Smooth muscle cell (in vitro differentiated cells): Measurements from ENCODE around the gene CTNNA3. TPM values are rescaled to one million over a fixed set of nuclear protein-coding genes. Genes with fewer than 3 reads are reported as not detected.
"Not testable (repeated sequence)": the region's sequence is repeated elsewhere in the genome, so short reads cannot be mapped to it uniquely, and the experiment has no call there.

Source experiments
- DNase-seq: peaks from one replicate; lab custom pipeline; 2025; ENCODE audit not compliant: unreplicated experiment; lab: John Stamatoyannopoulos, UW
- H2AFZ ChIP-seq: fragments of 200-600 bp; sonication (generic); 2 replicates; pipeline ENCODE4 v1.6.0; 2016; ENCODE audit warnings: antibody characterized with exemption, low read depth, mild to moderate bottlenecking
- H3F3A ChIP-seq: fragments of 200-600 bp; sonication (generic); 2 replicates; pipeline ENCODE4 v1.6.0; 2017; ENCODE audit warnings: antibody characterized with exemption, low read depth
- H3K27ac ChIP-seq: fragments of 200-600 bp; sonication (generic); 2 replicates; pipeline ENCODE4 v1.5.1; 2016; ENCODE audit warnings: low read depth, mild to moderate bottlenecking
- H3K27me3 ChIP-seq: fragments of 200-600 bp; sonication (generic); 2 replicates; pipeline ENCODE4 v1.6.1; 2016; ENCODE audit warnings: low read depth, mild to moderate bottlenecking
- H3K36me3 ChIP-seq: fragments of 200-600 bp; sonication (generic); 2 replicates; pipeline ENCODE4 v1.5.1; 2016; ENCODE audit warnings: low read depth
- H3K4me1 ChIP-seq: fragments of 200-600 bp; sonication (generic); 2 replicates; pipeline ENCODE4 v1.5.1; 2016; ENCODE audit warnings: low read depth
- H3K4me2 ChIP-seq: fragments of 200-600 bp; sonication (generic); 2 replicates; pipeline ENCODE4 v1.6.0; 2016; ENCODE audit warnings: mild to moderate bottlenecking
- H3K4me3 ChIP-seq: fragments of 200-600 bp; sonication (generic); 2 replicates; pipeline ENCODE4 v1.5.1; 2016; ENCODE audit warnings: mild to moderate bottlenecking
- H3K79me2 ChIP-seq: fragments of 200-600 bp; sonication (generic); 2 replicates; pipeline ENCODE4 v1.6.0; 2016; ENCODE audit warnings: low read depth, mild to moderate bottlenecking
- H3K9ac ChIP-seq: fragments of 200-600 bp; sonication (generic); 2 replicates; pipeline ENCODE4 v1.6.0; 2016; ENCODE audit warnings: low read depth
- H3K9me3 ChIP-seq: fragments of 200-600 bp; sonication (generic); replicated peaks from 2 replicates; pipeline ENCODE4 v1.5.1; 2016; ENCODE audit warnings: low read depth
- H4K20me1 ChIP-seq: fragments of 200-600 bp; sonication (generic); 2 replicates; pipeline ENCODE4 v1.6.0; 2016; ENCODE audit warnings: low read depth
- WGBS: methylation state at CpG from one replicate; pipeline ENCODE4 v1.1.7; 2016; ENCODE audit warnings: low lambda C conversion rate; 5-methylcytosine and 5-hydroxymethylcytosine counted together
- polyA plus RNA-seq: library from polyadenylated mRNA; unstranded; fragments of >200 nt; fragmentation: Nextera tagmentation; extraction: Ambion mirVana; gene quantifications from 2 replicates; pipeline ENCODE4 v1.2.1, GENCODE V29; 2016
- total RNA-seq: library from RNA; depleted of rRNA; stranded (reverse); fragments of >200 nt; gene quantifications from 2 replicates; pipeline ENCODE4 v1.2.3, GENCODE V29; 2014
- TF ChIP-seq, protein P1 (sequence below): fragments of 200-600 bp; sonication (generic); IDR thresholded peaks from 2 replicates; pipeline ENCODE4 v1.5.1; 2017; ENCODE audit warnings: borderline replicate concordance, mild to moderate bottlenecking, antibody characterized with exemption; ENCODE audit not compliant: insufficient read depth, poor library complexity, severe bottlenecking

The CTNNA3 gene
- total and polyA plus RNA-seq, 2 experiments from 2014 or later, result 1.3 TPM; not detected in 1

DNA sequence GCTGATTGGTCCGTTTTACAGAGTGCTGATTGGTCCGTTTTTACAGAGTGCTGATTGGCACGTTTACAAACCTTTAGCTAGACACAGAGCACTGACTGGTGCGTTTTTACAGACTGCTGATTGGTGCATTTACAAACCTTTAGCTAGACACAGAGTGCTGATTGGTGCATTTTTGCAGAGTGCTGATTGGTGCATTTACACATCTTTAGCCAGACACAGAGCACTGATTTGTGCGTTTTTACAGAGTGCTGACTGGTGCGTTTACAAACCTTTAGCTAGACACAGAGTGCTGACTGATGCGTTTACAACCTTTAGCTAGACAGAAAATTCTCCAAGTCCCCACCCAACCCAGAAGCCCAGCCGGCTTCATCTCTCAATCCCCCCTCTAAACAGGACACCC lies 11.9 kb downstream of the CTNNA3 start:
- H3K4me1 ChIP-seq, H3K4me3 ChIP-seq, H3K9ac ChIP-seq, H3K36me3 ChIP-seq, H3K27me3 ChIP-seq, DNase-seq, H2AFZ ChIP-seq, H3K4me2 ChIP-seq, H3K9me3 ChIP-seq, H3K79me2 ChIP-seq, H3F3A ChIP-seq, H3K27ac ChIP-seq, H4K20me1 ChIP-seq: not testable (repeated sequence)
- WGBS, result 91% methylated on average over 8 of the region's 8 CpGs

DNA sequence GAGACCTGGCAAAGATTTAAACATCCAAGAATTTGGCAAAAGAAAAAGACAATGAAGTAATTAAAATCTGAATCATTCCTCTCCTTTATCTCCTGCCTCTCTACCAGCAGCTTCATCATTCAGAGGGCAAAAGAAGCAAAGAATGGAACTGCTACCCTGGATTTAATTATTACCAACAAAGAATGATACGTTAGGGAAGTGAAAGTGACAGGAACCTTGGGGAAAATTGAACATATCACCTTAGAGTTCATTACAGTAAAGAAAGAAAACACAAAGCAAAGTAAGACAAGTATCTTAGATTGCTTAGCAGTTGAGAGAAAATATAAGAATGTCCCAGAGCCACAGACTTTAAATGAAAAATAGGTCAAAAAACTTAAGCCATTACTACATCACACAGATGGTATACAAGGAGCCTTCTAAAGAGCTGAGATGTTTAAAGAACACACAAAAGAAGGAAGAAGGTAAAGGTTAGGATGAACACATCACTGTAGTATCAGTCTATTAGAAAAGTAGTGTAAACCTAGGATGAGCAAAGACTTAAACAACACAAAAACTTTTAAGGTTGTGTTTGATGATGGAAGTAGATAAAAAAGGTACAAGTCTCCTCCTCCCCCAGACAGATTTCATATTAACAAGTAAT lies 17.5 kb downstream of the CTNNA3 start:
- no peak overlapping the region for H3K4me3 ChIP-seq
- H2AFZ ChIP-seq, result no peak overlapping the region
- no peaks in the 10 kb centered on the region for H3K36me3 ChIP-seq
- no peak overlapping the region for H3K9ac ChIP-seq
- no peaks in the 10 kb centered on the region for H3K79me2 ChIP-seq
- no peak for DNase-seq
- no peaks in the 10 kb centered on the region for H4K20me1 ChIP-seq
- H3K4me2 ChIP-seq, result no peak overlapping the region
- WGBS, result 94% methylated on average over 1 of the region's 1 CpG
- peaks cover 9% of the 10 kb centered on the region for H3K4me1 ChIP-seq
- H3K27me3 ChIP-seq, result no peaks in the 10 kb centered on the region
- no peaks in the 10 kb centered on the region for H3F3A ChIP-seq
- H3K27ac ChIP-seq, result no peak overlapping the region
- TF ChIP-seq, protein P1, sequence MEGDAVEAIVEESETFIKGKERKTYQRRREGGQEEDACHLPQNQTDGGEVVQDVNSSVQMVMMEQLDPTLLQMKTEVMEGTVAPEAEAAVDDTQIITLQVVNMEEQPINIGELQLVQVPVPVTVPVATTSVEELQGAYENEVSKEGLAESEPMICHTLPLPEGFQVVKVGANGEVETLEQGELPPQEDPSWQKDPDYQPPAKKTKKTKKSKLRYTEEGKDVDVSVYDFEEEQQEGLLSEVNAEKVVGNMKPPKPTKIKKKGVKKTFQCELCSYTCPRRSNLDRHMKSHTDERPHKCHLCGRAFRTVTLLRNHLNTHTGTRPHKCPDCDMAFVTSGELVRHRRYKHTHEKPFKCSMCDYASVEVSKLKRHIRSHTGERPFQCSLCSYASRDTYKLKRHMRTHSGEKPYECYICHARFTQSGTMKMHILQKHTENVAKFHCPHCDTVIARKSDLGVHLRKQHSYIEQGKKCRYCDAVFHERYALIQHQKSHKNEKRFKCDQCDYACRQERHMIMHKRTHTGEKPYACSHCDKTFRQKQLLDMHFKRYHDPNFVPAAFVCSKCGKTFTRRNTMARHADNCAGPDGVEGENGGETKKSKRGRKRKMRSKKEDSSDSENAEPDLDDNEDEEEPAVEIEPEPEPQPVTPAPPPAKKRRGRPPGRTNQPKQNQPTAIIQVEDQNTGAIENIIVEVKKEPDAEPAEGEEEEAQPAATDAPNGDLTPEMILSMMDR, result no peak
- no peaks in the 10 kb centered on the region for H3K9me3 ChIP-seq

DNA sequence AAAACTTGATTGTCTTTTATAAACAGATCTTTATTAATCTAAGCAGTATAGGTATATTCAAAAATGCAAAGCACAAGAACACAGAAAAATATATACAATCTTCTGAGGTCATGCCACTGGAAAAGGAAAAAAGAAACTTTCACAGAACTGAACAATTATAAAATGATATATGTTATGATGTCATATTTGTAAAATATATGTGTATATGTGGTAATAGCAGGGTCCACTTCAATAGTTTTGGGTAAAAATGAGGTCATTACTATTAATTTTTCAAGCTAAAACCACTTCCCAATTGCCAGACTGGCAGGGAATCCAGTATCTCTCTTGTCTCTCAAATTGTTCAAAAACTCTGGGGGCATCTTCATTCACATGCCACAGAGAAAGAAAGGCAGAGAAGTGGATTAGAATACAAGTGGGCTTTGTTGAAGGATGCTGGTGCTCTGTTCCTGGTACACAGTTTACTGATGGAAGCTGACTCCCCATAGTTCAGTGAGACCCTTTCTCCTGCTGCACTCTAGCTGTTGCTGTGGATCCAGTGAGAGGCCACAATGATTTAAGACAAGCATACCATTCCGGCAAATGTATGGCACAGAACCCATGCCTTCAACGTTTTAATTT lies 19.7 kb downstream of the CTNNA3 start:
- H2AFZ ChIP-seq, result no peak overlapping the region
- WGBS, result 77% methylated on average over 2 of the region's 2 CpGs
- peaks cover 9% of the 10 kb centered on the region for H3K4me1 ChIP-seq
- H3K9ac ChIP-seq, result no peak overlapping the region
- no peak overlapping the region for H3K4me2 ChIP-seq
- H3K36me3 ChIP-seq, result no peaks in the 10 kb centered on the region
- H4K20me1 ChIP-seq, result no peaks in the 10 kb centered on the region
- H3K4me3 ChIP-seq, result no peak overlapping the region
- H3K27me3 ChIP-seq, result no peaks in the 10 kb centered on the region
- no peak for DNase-seq
- TF ChIP-seq, protein P1, result no peak
- H3K79me2 ChIP-seq, result no peaks in the 10 kb centered on the region
- no peak overlapping the region for H3K27ac ChIP-seq
- H3K9me3 ChIP-seq, result no peaks in the 10 kb centered on the region
- no peaks in the 10 kb centered on the region for H3F3A ChIP-seq

DNA sequence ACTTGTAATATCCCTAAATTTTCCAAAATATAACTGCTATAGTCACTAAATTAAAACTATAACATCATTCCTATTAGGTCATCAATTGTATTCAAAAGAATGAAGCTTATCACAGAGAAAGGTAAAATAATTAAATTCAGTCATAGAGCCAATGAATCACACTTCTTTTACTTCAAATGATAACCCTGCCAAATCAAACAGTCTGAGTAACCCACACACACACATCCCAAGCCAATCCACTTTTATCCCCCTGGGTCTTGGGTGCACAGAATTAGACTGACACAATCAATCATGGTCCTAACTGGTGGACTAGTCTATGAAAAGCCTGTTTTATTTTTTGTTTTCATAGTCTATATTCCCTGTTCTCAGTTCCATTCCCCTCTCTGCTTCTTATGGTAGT lies 25.6 kb downstream of the CTNNA3 start:
- Histone ChIP-seq H3K9me3 (no peaks in the 10 kb centered on the region), H3K9ac (no peak overlapping the region), H3K27me3 (no peaks in the 10 kb centered on the region), H2AFZ (no peak overlapping the region), H3K79me2 (no peaks in the 10 kb centered on the region), H3K36me3 (no peaks in the 10 kb centered on the region), H3K4me1 (peaks cover under 1% of the 10 kb centered on the region), H3F3A (no peaks in the 10 kb centered on the region), H4K20me1 (no peaks in the 10 kb centered on the region), H3K4me2 (no peak overlapping the region), H3K4me3 (no peak overlapping the region), H3K27ac (no peak overlapping the region)
- TF ChIP-seq, protein P1, result no peak
- DNase-seq, result no peak
